Activated T-cell treated with anti-CD3 and anti-CD28 coated beads, Interleukin-2, amount 50 U/mL, for 4 hours (primary cell): ENCODE results near the gene EVX2. TPM values are rescaled to one million over a fixed set of nuclear protein-coding genes. Genes with fewer than 3 reads are reported as not detected.

Experiments
- ATAC-seq, 2 donors: fragments of 200-7000 bp; cut with Tn5 transposase; one replicate each; pipeline ENCODE4 v1.10.0; 2021
- DNase-seq: peaks from one replicate; pipeline ENCODE4 v3.0.0-alpha.2; 2020
- H3K27me3 Mint-ChIP-seq: one replicate; pipeline ENCODE4 v1.8.0; 2021; ENCODE audit warnings: low read depth, mixed read lengths
- H3K36me3 Mint-ChIP-seq: one replicate; pipeline ENCODE4 v1.8.0; 2022; ENCODE audit warnings: mixed read lengths; ENCODE audit not compliant: insufficient read depth
- H3K4me1 Mint-ChIP-seq: one replicate; pipeline ENCODE4 v1.8.0; 2021; ENCODE audit warnings: low read depth, mixed read lengths
- H3K4me3 Mint-ChIP-seq: one replicate; pipeline ENCODE4 v1.8.0; 2021; ENCODE audit warnings: mild to moderate bottlenecking, moderate library complexity, mixed read lengths
- H3K9me3 Mint-ChIP-seq: one replicate; pipeline ENCODE4 v1.8.0; 2021; ENCODE audit warnings: mixed read lengths
- total RNA-seq, 3 donors: library from RNA; stranded (reverse); gene quantifications; one replicate each; pipeline ENCODE4 v1.2.1, GENCODE V29; 2021

EVX2 gene
- total RNA-seq, 3 donors from 2014 or later, result not detected

DNA sequence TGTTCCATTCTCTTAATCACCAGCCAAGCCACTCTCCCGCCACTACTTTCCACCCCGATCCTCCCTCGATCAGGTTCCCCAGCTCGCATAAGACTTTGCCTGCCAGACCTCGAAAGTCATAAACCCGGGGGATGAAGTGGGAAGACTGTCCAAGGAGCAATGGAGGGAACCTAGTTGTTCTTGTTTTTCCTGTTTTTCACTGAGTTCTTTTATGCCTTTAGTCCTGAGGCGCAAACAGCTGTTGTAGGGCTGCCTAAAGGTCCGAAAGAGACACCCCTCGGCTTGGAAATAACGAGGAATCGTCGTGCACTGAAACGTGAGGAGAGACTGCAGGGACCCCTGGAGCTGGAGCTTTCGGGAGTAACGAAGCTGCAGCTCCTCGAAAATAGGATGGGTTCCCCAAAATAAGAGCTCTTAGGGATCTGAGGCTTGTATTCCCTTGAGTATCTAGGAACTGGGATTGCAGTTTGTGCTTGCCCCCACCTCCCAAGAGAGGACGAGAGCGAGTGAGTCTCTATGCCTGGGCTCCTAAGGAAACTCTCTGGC, 14.1 kb upstream of the EVX2 start:
- Mint-ChIP-seq H3K4me1 (peaks cover 23% of the 10 kb centered on the region), H3K27me3 (peaks cover 94% of the 10 kb centered on the region), H3K4me3 (peak overlapping the region; percentile 54), H3K9me3 (peaks cover 4% of the 10 kb centered on the region), H3K36me3 (no peaks in the 10 kb centered on the region)
- no peak for ATAC-seq
- DNase-seq, result no peak

DNA sequence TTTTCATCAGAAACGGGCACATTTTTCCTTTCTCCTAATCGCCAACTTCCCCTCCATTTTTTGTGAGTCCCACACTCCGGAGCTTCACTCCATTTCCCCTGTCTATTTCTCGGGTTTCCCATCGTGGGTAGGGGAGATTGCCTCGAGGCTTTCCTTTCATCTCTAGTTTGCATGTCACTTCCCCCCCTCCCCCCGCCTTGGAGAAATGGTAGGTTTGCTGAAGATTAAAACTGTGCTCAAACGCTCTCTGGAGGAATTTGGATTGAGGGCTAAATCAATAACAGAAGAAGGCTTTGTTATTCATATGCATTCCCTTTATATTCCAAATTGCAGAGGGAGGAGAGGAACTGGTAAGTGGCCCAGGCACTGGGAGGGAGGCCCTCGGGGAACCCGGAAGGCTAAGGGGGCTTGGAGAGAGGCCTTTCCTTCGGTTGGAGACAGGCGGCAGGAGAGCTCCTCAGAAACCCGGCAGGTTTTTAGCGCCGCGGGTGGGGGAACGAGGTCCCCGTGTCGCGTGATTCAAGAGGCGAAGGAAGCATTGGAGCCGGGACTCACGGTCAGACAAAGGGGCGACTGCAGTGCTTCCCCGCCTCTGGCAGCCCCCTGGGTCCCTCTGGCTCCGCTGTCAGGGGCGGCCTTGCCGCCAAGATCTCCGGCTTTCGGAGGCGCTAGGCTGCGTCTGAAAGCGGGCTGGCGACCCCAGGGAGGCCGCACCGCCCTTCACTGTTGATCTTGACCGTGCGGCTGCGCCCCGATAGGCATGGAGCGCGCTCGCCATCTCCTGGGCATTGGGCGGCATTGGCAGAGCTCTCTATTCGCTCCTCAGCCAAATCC, 13.4 kb upstream of the EVX2 start:
- H3K27me3 Mint-ChIP-seq, result peaks cover 88% of the 10 kb centered on the region
- peaks cover 4% of the 10 kb centered on the region for H3K9me3 Mint-ChIP-seq
- ATAC-seq (peak; percentile 82 to 86), DNase-seq (peak; percentile 43)
- peaks cover 23% of the 10 kb centered on the region for H3K4me1 Mint-ChIP-seq
- no peaks in the 10 kb centered on the region for H3K36me3 Mint-ChIP-seq
- peak overlapping the region; percentile 54 for H3K4me3 Mint-ChIP-seq

DNA sequence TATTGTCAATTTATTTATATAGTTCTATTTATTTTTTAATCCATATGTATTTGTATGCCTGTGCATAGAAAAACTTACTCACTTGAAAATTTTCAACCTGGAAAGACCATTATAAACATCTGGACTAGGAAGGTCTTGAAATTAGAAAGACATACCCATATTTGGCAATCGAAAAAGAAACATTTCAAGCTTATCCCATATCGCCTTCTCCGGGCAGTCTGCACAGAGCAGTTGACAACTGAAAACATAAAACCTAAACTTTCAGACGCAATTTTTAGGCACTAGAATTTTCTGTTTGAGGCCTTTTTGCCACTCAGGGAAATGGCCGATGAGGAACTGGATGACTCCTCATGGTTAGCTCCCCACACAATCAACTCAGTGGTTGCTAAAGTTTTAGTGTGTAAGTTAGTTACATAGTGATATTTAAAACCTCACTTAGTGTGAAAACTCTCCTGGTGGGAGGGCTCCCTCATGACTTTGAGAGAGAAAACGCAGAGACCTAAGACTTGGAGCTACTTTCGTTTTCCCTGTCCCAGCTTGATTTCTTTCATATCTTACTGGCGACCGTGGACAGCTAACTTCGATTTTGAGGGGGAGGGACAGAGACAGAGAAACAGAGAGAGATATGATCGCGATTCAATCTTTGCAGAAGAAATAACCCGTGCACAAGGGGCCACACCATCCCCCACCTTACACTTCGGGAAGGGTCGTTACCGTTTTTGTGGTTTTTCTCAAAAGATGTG, 12.7 kb upstream of the EVX2 start:
- no peaks in the 10 kb centered on the region for H3K36me3 Mint-ChIP-seq
- peak overlapping the region; percentile 54 for H3K4me3 Mint-ChIP-seq
- ATAC-seq, result no peak
- H3K9me3 Mint-ChIP-seq, result peaks cover 4% of the 10 kb centered on the region
- H3K4me1 Mint-ChIP-seq, result peaks cover 27% of the 10 kb centered on the region
- no peak for DNase-seq
- peaks cover 88% of the 10 kb centered on the region for H3K27me3 Mint-ChIP-seq

DNA sequence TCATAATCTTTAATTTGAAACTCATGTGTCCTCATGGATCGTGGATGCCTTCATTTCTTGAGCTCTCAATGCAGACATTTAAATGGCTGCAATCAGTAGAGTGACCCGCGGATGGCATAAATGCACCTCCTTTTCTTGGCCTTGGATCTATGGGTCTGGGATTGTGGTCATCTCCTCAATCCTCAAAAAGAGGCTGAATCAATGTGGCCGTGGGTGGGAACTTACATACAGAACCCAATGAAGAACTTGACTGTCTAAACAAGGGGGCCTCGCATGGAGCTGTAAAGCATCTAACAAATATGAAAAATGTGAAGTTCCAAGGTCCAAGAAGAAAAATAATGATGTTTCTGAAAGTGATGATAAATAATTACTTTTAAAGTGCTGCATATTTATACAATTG, 11.7 kb upstream of the EVX2 start:
- Mint-ChIP-seq H3K4me1 (peaks cover 27% of the 10 kb centered on the region), H3K27me3 (peaks cover 88% of the 10 kb centered on the region), H3K9me3 (peaks cover 9% of the 10 kb centered on the region), H3K36me3 (no peaks in the 10 kb centered on the region), H3K4me3 (no peak overlapping the region)
- DNase-seq (no peak), ATAC-seq (no peak)

DNA sequence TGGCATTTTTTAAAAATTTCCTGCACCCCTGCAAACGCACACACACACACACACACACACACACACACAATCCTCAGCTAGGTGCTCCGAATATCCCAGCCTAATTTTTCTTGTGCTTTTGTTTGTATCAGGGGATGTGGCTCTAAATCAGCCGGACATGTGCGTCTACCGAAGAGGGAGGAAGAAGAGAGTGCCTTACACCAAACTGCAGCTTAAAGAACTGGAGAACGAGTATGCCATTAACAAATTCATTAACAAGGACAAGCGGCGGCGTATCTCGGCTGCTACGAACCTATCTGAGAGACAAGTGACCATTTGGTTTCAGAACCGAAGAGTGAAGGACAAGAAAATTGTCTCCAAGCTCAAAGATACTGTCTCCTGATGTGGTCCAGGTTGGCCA, 10.6 kb upstream of the EVX2 start:
- DNase-seq (no peak), ATAC-seq (no peak)
- H3K27me3 Mint-ChIP-seq, result peaks cover 92% of the 10 kb centered on the region
- no peaks in the 10 kb centered on the region for H3K36me3 Mint-ChIP-seq
- H3K9me3 Mint-ChIP-seq, result peaks cover 9% of the 10 kb centered on the region
- H3K4me1 Mint-ChIP-seq, result peaks cover 27% of the 10 kb centered on the region
- no peak overlapping the region for H3K4me3 Mint-ChIP-seq

DNA sequence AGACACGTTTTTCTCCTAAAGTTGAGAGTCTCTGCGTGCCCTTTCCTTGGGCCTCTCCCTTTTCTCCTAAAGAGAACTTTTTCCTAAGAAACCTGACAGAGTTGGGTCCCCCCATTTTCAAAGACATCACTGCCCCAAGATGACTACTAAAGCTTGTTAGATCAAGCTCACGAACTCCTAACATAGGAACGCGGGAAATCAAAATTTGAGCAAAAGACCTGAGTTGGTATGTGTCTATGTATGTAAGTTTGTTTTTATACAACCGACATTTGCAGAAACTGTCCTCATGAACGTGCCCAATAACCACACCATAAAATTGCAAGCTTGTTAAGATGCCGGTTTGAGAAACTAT, 10.1 kb upstream of the EVX2 start:
- DNase-seq (no peak), ATAC-seq (no peak)
- no peaks in the 10 kb centered on the region for H3K36me3 Mint-ChIP-seq
- H3K27me3 Mint-ChIP-seq, result peaks cover 92% of the 10 kb centered on the region
- peaks cover 27% of the 10 kb centered on the region for H3K4me1 Mint-ChIP-seq
- H3K9me3 Mint-ChIP-seq, result peaks cover 9% of the 10 kb centered on the region
- H3K4me3 Mint-ChIP-seq, result no peak overlapping the region

DNA sequence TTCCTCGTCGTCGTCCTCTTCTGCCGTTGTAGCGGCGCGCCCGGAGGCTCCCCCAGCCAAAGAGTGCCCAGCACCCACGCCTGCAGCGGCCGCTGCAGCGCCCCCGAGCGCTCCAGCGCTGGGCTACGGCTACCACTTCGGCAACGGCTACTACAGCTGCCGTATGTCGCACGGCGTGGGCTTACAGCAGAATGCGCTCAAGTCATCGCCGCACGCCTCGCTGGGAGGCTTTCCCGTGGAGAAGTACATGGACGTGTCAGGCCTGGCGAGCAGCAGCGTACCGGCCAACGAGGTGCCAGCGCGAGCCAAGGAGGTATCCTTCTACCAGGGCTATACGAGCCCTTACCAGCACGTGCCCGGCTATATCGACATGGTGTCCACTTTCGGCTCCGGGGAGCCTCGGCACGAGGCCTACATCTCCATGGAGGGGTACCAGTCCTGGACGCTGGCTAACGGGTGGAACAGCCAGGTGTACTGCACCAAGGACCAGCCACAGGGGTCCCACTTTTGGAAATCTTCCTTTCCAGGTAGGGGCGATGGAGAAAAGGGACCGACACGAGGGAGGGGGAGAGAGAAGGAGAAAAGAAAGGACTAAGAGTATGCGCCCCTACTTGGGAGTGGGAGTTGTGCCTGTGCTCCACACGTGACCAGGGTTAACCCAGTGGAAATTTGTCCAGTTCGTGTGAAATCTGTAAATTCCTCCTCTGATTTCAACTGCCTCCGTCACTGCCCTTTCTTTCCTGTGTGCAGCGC, 9.6 kb upstream of the EVX2 start:
- H3K27me3 Mint-ChIP-seq, result peaks cover 92% of the 10 kb centered on the region
- H3K36me3 Mint-ChIP-seq, result no peaks in the 10 kb centered on the region
- H3K4me1 Mint-ChIP-seq, result peaks cover 28% of the 10 kb centered on the region
- H3K4me3 Mint-ChIP-seq, result no peak overlapping the region
- peaks cover 9% of the 10 kb centered on the region for H3K9me3 Mint-ChIP-seq
- no peak for DNase-seq
- ATAC-seq, result no peak

DNA sequence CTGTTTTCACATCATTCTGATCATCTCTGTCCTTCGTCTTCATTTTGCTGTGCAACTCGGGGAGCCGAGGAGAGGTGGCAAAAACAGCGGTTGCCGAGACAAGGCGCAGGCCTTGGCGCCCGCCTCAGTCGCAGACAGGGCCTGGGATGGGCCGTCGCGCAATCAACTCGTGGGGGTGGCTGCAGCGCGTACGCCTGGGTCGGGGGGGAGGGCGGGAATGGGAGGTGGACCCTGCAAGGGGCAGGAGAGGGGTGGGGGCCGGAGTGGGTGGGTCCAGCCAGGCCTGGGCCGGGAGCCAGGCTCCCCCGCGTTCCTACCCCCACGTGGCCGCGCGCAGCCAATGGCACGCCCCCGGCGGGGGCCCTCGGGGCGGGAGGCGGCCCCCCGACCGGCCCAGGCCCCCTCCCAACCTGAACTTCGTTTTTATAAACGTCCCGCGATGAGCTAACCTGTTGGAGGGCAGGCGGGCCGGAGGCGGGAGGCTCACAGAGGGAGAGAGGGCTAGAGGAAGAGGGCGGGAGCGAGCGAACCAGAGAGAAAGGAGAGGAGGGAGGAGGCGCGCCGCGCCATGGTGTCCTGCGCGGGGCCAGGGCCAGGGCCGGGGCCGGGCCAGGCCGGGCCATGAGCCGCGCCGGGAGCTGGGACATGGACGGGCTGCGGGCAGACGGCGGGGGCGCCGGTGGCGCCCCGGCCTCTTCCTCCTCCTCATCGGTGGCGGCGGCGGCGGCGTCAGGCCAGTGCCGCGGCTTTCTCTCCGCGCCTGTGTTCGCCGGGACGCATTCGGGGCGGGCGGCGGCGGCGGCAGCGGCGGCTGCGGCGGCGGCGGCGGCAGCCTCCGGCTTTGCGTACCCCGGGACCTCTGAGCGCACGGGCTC, 8.7 kb upstream of the EVX2 start, which contains the start of gene HOXD13:
TSS of gene HOXD13 (plus strand) at position 452 of the 875 bp plus-strand sequence. CDS start at position 622, 170 bp downstream.
- Mint-ChIP-seq H3K36me3 (no peaks in the 10 kb centered on the region), H3K4me3 (peak within 1 kb of the TSS; percentile 19), H3K4me1 (peaks cover 26% of the 10 kb centered on the region), H3K27me3 (peaks cover 92% of the 10 kb centered on the region), H3K9me3 (peaks cover 9% of the 10 kb centered on the region)
- DNase-seq, result no peak
- ATAC-seq, result peak; percentile 18 to 27

DNA sequence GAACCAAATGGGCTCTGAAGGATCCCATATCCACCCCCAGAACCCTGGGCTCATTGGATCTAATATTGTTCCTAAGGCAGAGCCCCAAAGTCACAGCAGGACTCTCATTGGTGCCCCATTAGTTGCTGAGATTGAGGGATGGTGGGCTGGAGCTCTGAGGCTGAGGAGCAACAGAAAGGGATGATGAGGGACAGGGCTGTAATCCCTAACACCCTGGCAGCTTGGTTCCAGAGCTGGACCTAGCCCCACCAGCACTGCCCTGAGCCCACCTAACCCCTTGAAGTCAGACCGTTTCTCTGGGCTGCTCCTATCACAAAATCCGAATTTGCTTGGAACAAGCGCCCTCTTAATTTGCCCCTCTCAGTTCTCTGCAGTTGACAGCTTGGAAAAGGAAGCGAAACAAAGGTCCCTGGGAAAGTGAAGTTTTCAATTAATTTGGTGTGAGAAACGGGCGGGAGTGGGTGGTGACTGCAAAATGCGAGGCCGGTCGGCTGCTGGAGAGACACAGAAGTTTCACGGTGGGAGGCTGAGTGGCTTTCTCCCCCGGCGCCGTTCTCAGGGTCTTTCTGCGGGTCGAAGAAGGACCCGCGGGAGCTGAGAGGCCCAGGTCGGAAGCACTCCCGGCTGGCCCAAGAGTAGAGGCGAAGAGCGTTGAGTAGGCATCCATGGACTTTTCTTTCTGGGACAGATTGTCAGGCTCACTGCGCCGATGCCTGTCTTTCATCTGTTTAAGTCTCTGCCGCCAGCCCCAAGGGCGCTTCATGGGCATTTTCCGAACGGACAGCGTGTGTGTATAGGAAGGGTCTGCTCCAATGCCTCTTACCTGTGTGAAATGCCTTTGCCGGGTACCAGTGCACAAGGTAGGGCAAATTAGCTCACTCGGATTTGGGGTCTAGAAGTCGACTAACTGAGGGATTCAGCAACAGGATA, 7.8 kb upstream of the EVX2 start:
- H3K36me3 Mint-ChIP-seq, result no peaks in the 10 kb centered on the region
- peak overlapping the region; percentile 19 for H3K4me3 Mint-ChIP-seq
- ATAC-seq, result no peak

DNA sequence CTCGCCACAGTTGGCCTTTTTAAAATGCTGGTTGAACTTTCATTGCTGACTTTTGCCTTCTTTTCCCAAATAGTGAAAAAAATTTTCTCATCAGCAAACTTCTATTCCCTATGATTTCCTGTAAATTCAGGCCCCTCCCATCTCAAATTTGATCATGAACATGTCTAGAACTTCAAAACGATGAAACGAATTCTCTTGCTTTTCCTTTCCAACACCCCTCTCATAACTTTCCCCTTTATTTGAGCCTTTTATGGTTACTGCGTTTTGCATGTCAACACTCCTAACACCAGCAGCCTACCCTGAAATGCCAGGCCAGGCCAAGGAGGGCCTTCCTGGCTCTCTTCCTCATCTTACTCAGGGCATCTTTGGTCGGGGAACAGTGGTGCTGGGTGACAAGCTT, 7.1 kb upstream of the EVX2 start:
- peaks cover 9% of the 10 kb centered on the region for H3K9me3 Mint-ChIP-seq
- H3K4me1 Mint-ChIP-seq, result peaks cover 13% of the 10 kb centered on the region
- no peaks in the 10 kb centered on the region for H3K36me3 Mint-ChIP-seq
- peaks cover 91% of the 10 kb centered on the region for H3K27me3 Mint-ChIP-seq
- no peak overlapping the region for H3K4me3 Mint-ChIP-seq
- DNase-seq (no peak), ATAC-seq (no peak)

More for the DNA sequence above, 7.8 kb upstream of the EVX2 start:
- peaks cover 9% of the 10 kb centered on the region for H3K9me3 Mint-ChIP-seq
- H3K4me1 Mint-ChIP-seq, result peaks cover 18% of the 10 kb centered on the region
- no peak for DNase-seq
- peaks cover 92% of the 10 kb centered on the region for H3K27me3 Mint-ChIP-seq

DNA sequence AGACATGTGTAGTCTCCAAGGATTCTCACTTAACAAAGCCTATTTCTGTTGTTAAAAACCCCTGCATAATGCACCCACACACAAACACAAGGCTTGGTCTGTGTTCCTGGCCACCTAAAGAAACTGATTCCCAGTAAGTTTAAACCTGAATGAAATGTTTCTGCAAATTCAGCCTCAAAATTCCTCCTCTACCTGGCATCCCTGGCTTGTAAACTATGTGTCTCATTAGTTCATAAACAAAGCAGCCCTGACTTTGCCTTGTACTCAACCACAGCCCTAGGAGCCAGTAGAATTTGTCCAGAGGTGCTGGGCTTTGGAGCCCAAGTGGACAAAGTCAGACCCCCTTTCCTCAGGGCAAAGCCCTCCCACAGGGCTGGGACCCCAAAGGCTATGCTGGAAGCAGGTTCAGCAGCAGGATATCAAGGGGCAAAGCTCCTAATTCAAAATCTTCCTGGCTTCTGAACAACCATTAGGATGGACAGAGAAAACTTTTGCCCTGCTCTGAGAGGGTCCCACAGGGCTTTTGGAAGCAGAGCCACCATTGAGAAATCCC, 6.2 kb upstream of the EVX2 start:
- DNase-seq (no peak), ATAC-seq (no peak)
- peaks cover 13% of the 10 kb centered on the region for H3K4me1 Mint-ChIP-seq
- H3K36me3 Mint-ChIP-seq, result no peaks in the 10 kb centered on the region
- peaks cover 9% of the 10 kb centered on the region for H3K9me3 Mint-ChIP-seq
- H3K27me3 Mint-ChIP-seq, result peaks cover 91% of the 10 kb centered on the region
- H3K4me3 Mint-ChIP-seq, result no peak overlapping the region

DNA sequence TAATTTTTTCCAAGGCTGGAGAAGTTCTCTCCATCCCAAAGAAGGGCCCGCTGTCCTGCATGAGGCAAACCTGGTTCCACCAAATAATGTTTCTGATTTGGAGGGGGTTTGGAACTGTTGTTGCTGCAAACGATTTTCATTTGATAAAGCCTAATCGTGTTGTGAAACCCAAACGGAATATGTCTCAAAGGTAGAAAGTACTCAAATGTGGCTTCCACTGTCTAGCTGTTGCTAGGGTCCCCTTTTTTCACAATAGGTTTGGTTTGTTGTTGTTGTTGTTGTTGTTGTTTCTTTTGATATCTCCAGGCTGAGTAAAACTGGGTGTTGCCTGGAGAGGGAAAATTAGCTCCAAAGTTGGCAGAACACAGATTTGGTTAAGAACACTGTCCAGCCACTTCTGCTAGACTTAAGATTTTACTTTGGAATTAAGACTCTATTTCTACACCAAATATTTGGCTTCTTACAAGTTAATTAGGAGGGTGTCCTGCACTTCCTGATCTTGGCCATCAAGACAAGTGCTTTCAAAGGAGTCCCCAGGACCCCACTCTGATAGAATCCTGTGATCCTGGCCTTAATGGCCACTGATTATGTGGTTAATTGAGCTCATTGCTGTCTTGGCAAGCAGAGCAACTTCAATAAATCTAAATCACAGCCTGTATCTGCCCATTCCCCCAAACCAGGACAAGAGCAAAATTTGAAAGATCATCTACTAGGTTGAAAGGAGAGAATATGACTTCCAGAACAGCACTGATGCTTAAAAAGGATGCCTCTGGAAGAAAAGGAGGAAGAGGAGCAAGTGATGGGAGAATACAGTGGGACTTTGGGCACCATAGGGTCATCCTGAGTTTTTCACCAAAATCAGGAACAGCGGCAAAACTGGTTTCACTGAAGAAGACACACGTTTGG, 5.4 kb upstream of the EVX2 start:
- H3K4me3 Mint-ChIP-seq, result no peak overlapping the region
- peaks cover 90% of the 10 kb centered on the region for H3K27me3 Mint-ChIP-seq
- H3K36me3 Mint-ChIP-seq, result no peaks in the 10 kb centered on the region
- peaks cover 9% of the 10 kb centered on the region for H3K9me3 Mint-ChIP-seq
- no peak for DNase-seq
- peaks cover 13% of the 10 kb centered on the region for H3K4me1 Mint-ChIP-seq
- ATAC-seq, result no peak
